Measurements from ENCODE around the gene POU3F1.

GRCh38 chr1:38046884-38047602 lies 450 bp upstream of the POU3F1 start:
- TF ChIP-seq CTCF (IDR thresholded peaks at IDR 0.05; ENCODE audit: insufficient read depth, low read length, poor library complexity, severe bottlenecking): no peak
- TF ChIP-seq EZH2phosphoT487 (conservative IDR thresholded peaks at IDR 0.05; ENCODE audit: low read length): no peak

All from SU-DHL-6 (cell line).